ENCODE measurements around the gene PLAC1. TPM values are rescaled to one million over a fixed set of nuclear protein-coding genes. Genes with fewer than 3 reads are reported as not detected.

Gene PLAC1
- total RNA-seq, 1 donor: not detected

GRCh38 chrX:134525086-134525792 is 133.0 kb downstream of the PLAC1 start:
- Histone ChIP-seq H4K20me1 (ENCODE audit: insufficient read depth, low read length) (no peaks in the 10 kb centered on the region), H3K4me1 (ENCODE audit: insufficient read depth, low read length) (peaks cover 12% of the 10 kb centered on the region), H3K9me3 (ENCODE audit: low read depth, low read length) (no peaks in the 10 kb centered on the region), H3K79me2 (ENCODE audit: insufficient read depth, low read length) (no peaks in the 10 kb centered on the region), H2AFZ (ENCODE audit: low read length) (peak overlapping the region; percentile 41), H3K27me3 (ENCODE audit: insufficient read depth, low read length) (no peaks in the 10 kb centered on the region), H3K4me2 (ENCODE audit: insufficient read depth, low read length) (no peak overlapping the region), H3K27ac (ENCODE audit: low read depth, low read length) (no peak overlapping the region), H3K36me3 (ENCODE audit: insufficient read depth, low read length) (no peaks in the 10 kb centered on the region), H3K4me3 (ENCODE audit: insufficient read depth, low read length) (no peak overlapping the region)
- no peak for TF ChIP-seq CTCF (IDR thresholded peaks at IDR 0.05; ENCODE audit: extremely low read depth, low read depth, low read length)
- no peak for DNase-seq (ENCODE audit: insufficient read length, low spot score, missing footprints)

GRCh38 chrX:134524181-134524580 is 134.1 kb downstream of the PLAC1 start:
- peaks cover 12% of the 10 kb centered on the region for H3K4me1 ChIP-seq (ENCODE audit: insufficient read depth, low read length)
- no peak for TF ChIP-seq CTCF (IDR thresholded peaks at IDR 0.05; ENCODE audit: extremely low read depth, low read depth, low read length)
- H3K4me3 ChIP-seq (ENCODE audit: insufficient read depth, low read length): no peak overlapping the region

GRCh38 chrX:134520860-134521390 is 137.3 kb downstream of the PLAC1 start:
- no peak overlapping the region for H3K4me2 ChIP-seq (ENCODE audit: insufficient read depth, low read length)
- H3K9me3 ChIP-seq (ENCODE audit: low read depth, low read length): no peaks in the 10 kb centered on the region
- H3K79me2 ChIP-seq (ENCODE audit: insufficient read depth, low read length): no peaks in the 10 kb centered on the region
- H3K4me3 ChIP-seq (ENCODE audit: insufficient read depth, low read length): no peak overlapping the region
- H3K27ac ChIP-seq (ENCODE audit: low read depth, low read length): no peak overlapping the region
- H3K36me3 ChIP-seq (ENCODE audit: insufficient read depth, low read length): no peaks in the 10 kb centered on the region
- H2AFZ ChIP-seq (ENCODE audit: low read length): peak overlapping the region; percentile 25
- peak; percentile 84 for DNase-seq (ENCODE audit: insufficient read length, low spot score, missing footprints)
- peak; percentile 81 for TF ChIP-seq CTCF (IDR thresholded peaks at IDR 0.05; ENCODE audit: extremely low read depth, low read depth, low read length)
- H4K20me1 ChIP-seq (ENCODE audit: insufficient read depth, low read length): no peaks in the 10 kb centered on the region
- no peaks in the 10 kb centered on the region for H3K27me3 ChIP-seq (ENCODE audit: insufficient read depth, low read length)
- peaks cover 9% of the 10 kb centered on the region for H3K4me1 ChIP-seq (ENCODE audit: insufficient read depth, low read length)

More at GRCh38 chrX:134524181-134524580, 134.1 kb downstream of the PLAC1 start:
- Histone ChIP-seq H4K20me1 (ENCODE audit: insufficient read depth, low read length) (no peaks in the 10 kb centered on the region), H3K79me2 (ENCODE audit: insufficient read depth, low read length) (no peaks in the 10 kb centered on the region), H3K9me3 (ENCODE audit: low read depth, low read length) (no peaks in the 10 kb centered on the region), H2AFZ (ENCODE audit: low read length) (no peak overlapping the region), H3K4me2 (ENCODE audit: insufficient read depth, low read length) (no peak overlapping the region), H3K27ac (ENCODE audit: low read depth, low read length) (no peak overlapping the region), H3K36me3 (ENCODE audit: insufficient read depth, low read length) (no peaks in the 10 kb centered on the region), H3K27me3 (ENCODE audit: insufficient read depth, low read length) (no peaks in the 10 kb centered on the region)
- no peak for DNase-seq (ENCODE audit: insufficient read length, low spot score, missing footprints)

Small RNA genes lying within 50 kb of the gene (small RNA-seq; reads per million reads assigned to genes)
- not detected for gene AC004383.1
- gene MIR450A1: 35.9 reads per million, percentile 95 among the genes with 10 or more reads in this experiment
- gene MIR450A2: 25.7 reads per million, percentile 95 among the genes with 10 or more reads in this experiment
- 1.5 reads per million, percentile 51 among the genes with 10 or more reads in this experiment for gene MIR450B
- gene MIR503: 559 reads per million, percentile 99 among the genes with 10 or more reads in this experiment
- 21.3 reads per million, percentile 94 among the genes with 10 or more reads in this experiment for gene MIR542

Other genes starting within 250 kb of the PLAC1 start
- gene HPRT1, start 198.3 kb downstream of the PLAC1 start, total RNA-seq: 6.2 and 9.4 TPM in 2 replicates
- gene PABIR2, start 138.7 kb upstream of the PLAC1 start, total RNA-seq: 4.1 and 4.7 TPM in 2 replicates